HEK293 (cell line): Measurements from ENCODE around the gene NFAT5.

Experiments
- BCL11A ChIP-seq: fragments of 450-650 bp; formaldehyde crosslinking; IDR thresholded peaks from 2 replicates; pipeline ENCODE4 v1.5.1; 2016; ENCODE audit warnings: low read depth, missing biosample characterization, missing genetic modification characterization
- GLI4 ChIP-seq: fragments of 450-650 bp; formaldehyde crosslinking; IDR thresholded peaks from 2 replicates; pipeline ENCODE4 v1.5.1; 2016; ENCODE audit warnings: missing biosample characterization, missing genetic modification characterization
- KLF16 ChIP-seq: fragments of 450-650 bp; formaldehyde crosslinking; IDR thresholded peaks from 2 replicates; pipeline ENCODE4 v1.5.1; 2017; ENCODE audit warnings: missing biosample characterization, missing genetic modification characterization
- KLF8 ChIP-seq: fragments of 450-650 bp; formaldehyde crosslinking; IDR thresholded peaks from 2 replicates; pipeline ENCODE4 v1.5.1; 2016; ENCODE audit warnings: missing biosample characterization, missing genetic modification characterization
- MZF1 ChIP-seq: fragments of 450-650 bp; formaldehyde crosslinking; IDR thresholded peaks from 2 replicates; pipeline ENCODE4 v1.5.1; 2017; ENCODE audit warnings: missing biosample characterization, missing genetic modification characterization, borderline replicate concordance
- OSR2 ChIP-seq: fragments of 450-650 bp; formaldehyde crosslinking; IDR thresholded peaks from 2 replicates; pipeline ENCODE4 v1.5.1; 2016; ENCODE audit warnings: missing biosample characterization, missing genetic modification characterization
- ZBTB48 ChIP-seq: fragments of 450-650 bp; formaldehyde crosslinking; IDR thresholded peaks from 2 replicates; pipeline ENCODE4 v1.5.1; 2016; ENCODE audit warnings: missing biosample characterization, missing genetic modification characterization
- ZFP41 ChIP-seq: fragments of 450-650 bp; formaldehyde crosslinking; IDR thresholded peaks from 2 replicates; pipeline ENCODE4 v1.5.1; 2016; ENCODE audit warnings: missing biosample characterization, missing genetic modification characterization, borderline replicate concordance
- ZNF10 ChIP-seq: fragments of 450-650 bp; formaldehyde crosslinking; IDR thresholded peaks from 2 replicates; pipeline ENCODE4 v1.5.1; 2017; ENCODE audit warnings: missing biosample characterization, missing genetic modification characterization
- ZNF112 ChIP-seq: fragments of 450-650 bp; formaldehyde crosslinking; IDR thresholded peaks from 2 replicates; pipeline ENCODE4 v1.5.0; 2017; ENCODE audit warnings: missing biosample characterization, missing genetic modification characterization
- ZNF138 ChIP-seq: fragments of 450-650 bp; formaldehyde crosslinking; IDR thresholded peaks from 2 replicates; pipeline ENCODE4 v1.5.1; 2016; ENCODE audit warnings: missing biosample characterization, missing genetic modification characterization, borderline replicate concordance
- ZNF169 ChIP-seq: fragments of 450-650 bp; formaldehyde crosslinking; IDR thresholded peaks from 2 replicates; pipeline ENCODE4 v1.5.1; 2016; ENCODE audit warnings: missing biosample characterization, missing genetic modification characterization
- ZNF184 ChIP-seq: fragments of 450-650 bp; IDR thresholded peaks from 2 replicates; pipeline ENCODE4 v1.5.1; 2018; ENCODE audit warnings: missing biosample characterization, mild to moderate bottlenecking, missing genetic modification characterization
- ZNF19 ChIP-seq: fragments of 450-650 bp; formaldehyde crosslinking; IDR thresholded peaks from 2 replicates; pipeline ENCODE4; 2016; ENCODE audit warnings: missing biosample characterization, missing genetic modification characterization, low read depth
- ZNF214 ChIP-seq: fragments of 450-650 bp; formaldehyde crosslinking; IDR thresholded peaks from 2 replicates; pipeline ENCODE4 v1.5.1; 2017; ENCODE audit warnings: missing biosample characterization, mild to moderate bottlenecking, missing genetic modification characterization, borderline replicate concordance
- ZNF221 ChIP-seq: fragments of 450-650 bp; formaldehyde crosslinking; IDR thresholded peaks from 2 replicates; pipeline ENCODE4 v1.5.1; 2017; ENCODE audit warnings: missing biosample characterization, missing genetic modification characterization, borderline replicate concordance
- ZNF223 ChIP-seq: fragments of 450-650 bp; formaldehyde crosslinking; IDR thresholded peaks from 2 replicates; pipeline ENCODE4 v1.5.1; 2016; ENCODE audit warnings: missing biosample characterization, missing genetic modification characterization
- ZNF274 ChIP-seq, 2 experiments: fragments of 200-500 bp in 1 of 2; fragments of 450-650 bp in 1 of 2; sonication (Bioruptor generic) in 1 of 2; formaldehyde crosslinking in 1 of 2; IDR thresholded peaks; 2 replicates each; pipeline versions ENCODE4 v1.5.1 to v1.6.1; 2014 to 2016; ENCODE audit warnings: borderline replicate concordance in 1 of 2, inconsistent platforms in 1 of 2, low read length in 1 of 2, missing biosample characterization in 1 of 2, missing genetic modification characterization in 1 of 2
- ZNF354C ChIP-seq: fragments of 450-650 bp; formaldehyde crosslinking; IDR thresholded peaks from 2 replicates; pipeline ENCODE4 v1.5.1; 2016; ENCODE audit warnings: missing biosample characterization, missing genetic modification characterization, low read depth, borderline replicate concordance
- ZNF391 ChIP-seq: fragments of 450-650 bp; formaldehyde crosslinking; IDR thresholded peaks from 2 replicates; pipeline ENCODE4 v1.5.1; 2016; ENCODE audit warnings: low read depth, missing biosample characterization, missing genetic modification characterization, borderline replicate concordance
- ZNF394 ChIP-seq: fragments of 450-650 bp; formaldehyde crosslinking; IDR thresholded peaks from 2 replicates; pipeline ENCODE4 v1.5.1; 2016; ENCODE audit warnings: missing biosample characterization, missing genetic modification characterization, mild to moderate bottlenecking, moderate library complexity, borderline replicate concordance
- ZNF416 ChIP-seq: fragments of 450-650 bp; formaldehyde crosslinking; IDR thresholded peaks from 2 replicates; pipeline ENCODE4 v1.5.1; 2016; ENCODE audit warnings: missing biosample characterization, missing genetic modification characterization
- ZNF433 ChIP-seq: fragments of 450-650 bp; formaldehyde crosslinking; IDR thresholded peaks from 2 replicates; pipeline ENCODE4 v1.5.1; 2016; ENCODE audit warnings: missing biosample characterization, missing genetic modification characterization, low read depth
- ZNF501 ChIP-seq: fragments of 450-650 bp; formaldehyde crosslinking; IDR thresholded peaks from 2 replicates; pipeline ENCODE4 v1.5.1; 2016; ENCODE audit warnings: missing biosample characterization, missing genetic modification characterization
- ZNF530 ChIP-seq: fragments of 450-650 bp; formaldehyde crosslinking; IDR thresholded peaks from 2 replicates; pipeline ENCODE4 v1.5.1; 2016; ENCODE audit warnings: low read depth, missing biosample characterization, missing genetic modification characterization
- ZNF555 ChIP-seq: fragments of 450-650 bp; formaldehyde crosslinking; conservative IDR thresholded peaks from 2 replicates; pipeline ENCODE4 v1.5.1; 2017; ENCODE audit warnings: missing biosample characterization, mild to moderate bottlenecking, missing genetic modification characterization, inconsistent platforms
- ZNF560 ChIP-seq: fragments of 450-650 bp; formaldehyde crosslinking; IDR thresholded peaks from 2 replicates; pipeline ENCODE4 v1.5.1; 2017; ENCODE audit warnings: missing biosample characterization, missing genetic modification characterization, borderline replicate concordance
- ZNF623 ChIP-seq: fragments of 450-650 bp; formaldehyde crosslinking; IDR thresholded peaks from 2 replicates; pipeline ENCODE4 v1.5.1; 2016; ENCODE audit warnings: missing biosample characterization, missing genetic modification characterization
- ZNF76 ChIP-seq: fragments of 450-650 bp; formaldehyde crosslinking; IDR thresholded peaks from 2 replicates; pipeline ENCODE4; 2016; ENCODE audit warnings: low read depth, missing biosample characterization, missing genetic modification characterization, borderline replicate concordance
- ZNF792 ChIP-seq: fragments of 450-650 bp; formaldehyde crosslinking; IDR thresholded peaks from 2 replicates; pipeline ENCODE4 v1.5.1; 2016; ENCODE audit warnings: missing biosample characterization, missing genetic modification characterization
- ZNF830 ChIP-seq: fragments of 450-650 bp; IDR thresholded peaks from 2 replicates; pipeline ENCODE4 v1.5.0; 2018; ENCODE audit warnings: missing biosample characterization, missing genetic modification characterization, low read depth, mild to moderate bottlenecking, moderate library complexity
- ZNF837 ChIP-seq: fragments of 450-650 bp; formaldehyde crosslinking; IDR thresholded peaks from 2 replicates; pipeline ENCODE4 v1.5.1; 2016; ENCODE audit warnings: missing biosample characterization, missing genetic modification characterization
- ZSCAN23 ChIP-seq: fragments of 450-650 bp; formaldehyde crosslinking; IDR thresholded peaks from 2 replicates; pipeline ENCODE4 v1.5.1; 2016; ENCODE audit warnings: missing biosample characterization, missing genetic modification characterization
- TF ChIP-seq, protein P1 (sequence below): sonication (generic); formaldehyde crosslinking; IDR thresholded peaks from 2 replicates; pipeline ENCODE4 v1.8.1; 2022; ENCODE audit warnings: mild to moderate bottlenecking, moderate library complexity, missing genetic modification reagents
- TF ChIP-seq, protein P2 (sequence below): fragments of 450-650 bp; formaldehyde crosslinking; IDR thresholded peaks from 2 replicates; pipeline ENCODE4 v1.5.1; 2017; ENCODE audit warnings: missing biosample characterization, missing genetic modification characterization
- TF ChIP-seq, protein P3 (sequence below): fragments of 450-650 bp; IDR thresholded peaks from 2 replicates; pipeline ENCODE4 v1.5.1; 2018; ENCODE audit warnings: missing biosample characterization, mild to moderate bottlenecking, missing genetic modification characterization
- TF ChIP-seq, protein P4 (sequence below): IDR thresholded peaks from 2 replicates; pipeline ENCODE4 v1.6.1; 2011; ENCODE audit warnings: mild to moderate bottlenecking, low read depth, low read length, borderline replicate concordance

The NFAT5 gene

DNA sequence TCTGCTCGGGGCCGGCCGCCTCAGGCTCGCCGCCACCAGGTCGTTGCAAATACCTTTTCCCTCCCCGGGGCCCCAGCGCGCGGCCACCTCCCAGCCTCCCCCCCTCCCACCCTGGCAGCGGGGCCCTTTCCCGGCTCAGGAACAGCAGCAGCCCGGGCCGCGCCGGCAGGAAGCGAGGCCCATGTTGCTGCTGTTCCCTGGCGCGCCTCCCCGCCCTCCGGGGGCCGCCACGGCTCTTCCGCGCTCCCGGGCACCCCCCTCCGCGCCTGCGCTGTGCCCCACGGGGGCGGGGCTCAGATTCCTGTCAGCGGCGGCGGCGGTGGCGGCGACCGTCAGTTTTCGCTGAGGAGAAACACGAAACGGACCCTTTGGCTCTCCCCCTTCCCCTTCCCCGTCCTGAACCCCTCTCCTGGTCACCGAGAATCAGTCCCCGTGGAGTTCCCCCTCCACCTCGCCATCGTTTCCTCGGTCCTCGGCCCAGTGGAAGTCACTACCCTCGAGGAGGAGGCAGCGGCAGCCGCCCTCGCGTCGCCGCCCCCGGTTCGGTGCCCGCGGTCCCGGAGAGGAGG is at the start of gene NFAT5 (continued):
- peak; percentile 34; the same call in 1 of the 2 replicates for TF ChIP-seq ZNF10 (tag by site-specific recombination)
- no peak for TF ChIP-seq ZNF214 (tag by site-specific recombination)
- peak; percentile 20; the same call in 1 of the 2 replicates for TF ChIP-seq OSR2 (tag by site-specific recombination)
- TF ChIP-seq, protein P1, sequence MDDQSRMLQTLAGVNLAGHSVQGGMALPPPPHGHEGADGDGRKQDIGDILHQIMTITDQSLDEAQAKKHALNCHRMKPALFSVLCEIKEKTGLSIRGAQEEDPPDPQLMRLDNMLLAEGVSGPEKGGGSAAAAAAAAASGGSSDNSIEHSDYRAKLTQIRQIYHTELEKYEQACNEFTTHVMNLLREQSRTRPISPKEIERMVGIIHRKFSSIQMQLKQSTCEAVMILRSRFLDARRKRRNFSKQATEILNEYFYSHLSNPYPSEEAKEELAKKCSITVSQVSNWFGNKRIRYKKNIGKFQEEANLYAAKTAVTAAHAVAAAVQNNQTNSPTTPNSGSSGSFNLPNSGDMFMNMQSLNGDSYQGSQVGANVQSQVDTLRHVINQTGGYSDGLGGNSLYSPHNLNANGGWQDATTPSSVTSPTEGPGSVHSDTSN (CRISPR knock-in tag) = no peak
- TF ChIP-seq ZNF394 (tag by site-specific recombination) = no peak
- TF ChIP-seq ZNF792 (tag by site-specific recombination) = no peak
- TF ChIP-seq ZNF76 (tag by site-specific recombination) = no peak
- TF ChIP-seq ZNF623 (tag by site-specific recombination) = no peak
- peak; percentile 36; the same call in 1 of the 2 replicates for TF ChIP-seq ZNF501 (tag by site-specific recombination)
- no peak for TF ChIP-seq BCL11A (tag by site-specific recombination)
- peak; percentile 83 for TF ChIP-seq KLF16 (tag by site-specific recombination)
- TF ChIP-seq ZNF112 (tag by site-specific recombination) = no peak
- no peak for TF ChIP-seq ZNF391 (tag by site-specific recombination)
- no peak for TF ChIP-seq ZNF223
- no peak for TF ChIP-seq ZNF416 (tag by site-specific recombination)
- no peak for TF ChIP-seq ZNF433 (tag by site-specific recombination)
- no peak for TF ChIP-seq ZSCAN23 (tag by site-specific recombination)
- no peak for TF ChIP-seq ZNF169 (tag by site-specific recombination)
- no peak for TF ChIP-seq ZNF530
- no peak; the same call in 1 of the 2 replicates for TF ChIP-seq KLF8 (tag by site-specific recombination)
- no peak for TF ChIP-seq ZNF555 (tag by site-specific recombination)
- TF ChIP-seq ZNF560 (tag by site-specific recombination) = peak; percentile 71; the same call in 1 of the 2 replicates
- no peak for TF ChIP-seq ZNF274 (IDR thresholded peaks at IDR 0.05; ENCODE audit: low read length)
- TF ChIP-seq ZNF274 (tag by site-specific recombination; IDR thresholded peaks at IDR 0.05; ENCODE audit: borderline replicate concordance) = no peak
- TF ChIP-seq, protein P2, sequence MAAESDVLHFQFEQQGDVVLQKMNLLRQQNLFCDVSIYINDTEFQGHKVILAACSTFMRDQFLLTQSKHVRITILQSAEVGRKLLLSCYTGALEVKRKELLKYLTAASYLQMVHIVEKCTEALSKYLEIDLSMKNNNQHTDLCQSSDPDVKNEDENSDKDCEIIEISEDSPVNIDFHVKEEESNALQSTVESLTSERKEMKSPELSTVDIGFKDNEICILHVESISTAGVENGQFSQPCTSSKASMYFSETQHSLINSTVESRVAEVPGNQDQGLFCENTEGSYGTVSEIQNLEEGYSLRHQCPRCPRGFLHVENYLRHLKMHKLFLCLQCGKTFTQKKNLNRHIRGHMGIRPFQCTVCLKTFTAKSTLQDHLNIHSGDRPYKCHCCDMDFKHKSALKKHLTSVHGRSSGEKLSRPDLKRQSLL = no peak; the same call in 1 of the 2 replicates
- no peak for TF ChIP-seq ZNF221
- TF ChIP-seq ZNF830 (tag by site-specific recombination) = no peak
- TF ChIP-seq GLI4 (tag by site-specific recombination) = no peak
- no peak for TF ChIP-seq ZNF138 (tag by site-specific recombination)
- TF ChIP-seq, protein P3, sequence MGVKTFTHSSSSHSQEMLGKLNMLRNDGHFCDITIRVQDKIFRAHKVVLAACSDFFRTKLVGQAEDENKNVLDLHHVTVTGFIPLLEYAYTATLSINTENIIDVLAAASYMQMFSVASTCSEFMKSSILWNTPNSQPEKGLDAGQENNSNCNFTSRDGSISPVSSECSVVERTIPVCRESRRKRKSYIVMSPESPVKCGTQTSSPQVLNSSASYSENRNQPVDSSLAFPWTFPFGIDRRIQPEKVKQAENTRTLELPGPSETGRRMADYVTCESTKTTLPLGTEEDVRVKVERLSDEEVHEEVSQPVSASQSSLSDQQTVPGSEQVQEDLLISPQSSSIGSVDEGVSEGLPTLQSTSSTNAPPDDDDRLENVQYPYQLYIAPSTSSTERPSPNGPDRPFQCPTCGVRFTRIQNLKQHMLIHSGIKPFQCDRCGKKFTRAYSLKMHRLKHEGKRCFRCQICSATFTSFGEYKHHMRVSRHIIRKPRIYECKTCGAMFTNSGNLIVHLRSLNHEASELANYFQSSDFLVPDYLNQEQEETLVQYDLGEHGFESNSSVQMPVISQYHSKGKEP (tag by site-specific recombination) = peak; percentile 76
- TF ChIP-seq, protein P4, sequence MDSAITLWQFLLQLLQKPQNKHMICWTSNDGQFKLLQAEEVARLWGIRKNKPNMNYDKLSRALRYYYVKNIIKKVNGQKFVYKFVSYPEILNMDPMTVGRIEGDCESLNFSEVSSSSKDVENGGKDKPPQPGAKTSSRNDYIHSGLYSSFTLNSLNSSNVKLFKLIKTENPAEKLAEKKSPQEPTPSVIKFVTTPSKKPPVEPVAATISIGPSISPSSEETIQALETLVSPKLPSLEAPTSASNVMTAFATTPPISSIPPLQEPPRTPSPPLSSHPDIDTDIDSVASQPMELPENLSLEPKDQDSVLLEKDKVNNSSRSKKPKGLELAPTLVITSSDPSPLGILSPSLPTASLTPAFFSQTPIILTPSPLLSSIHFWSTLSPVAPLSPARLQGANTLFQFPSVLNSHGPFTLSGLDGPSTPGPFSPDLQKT = no peak
- TF ChIP-seq MZF1 (tag by site-specific recombination) = no peak; the same call in 1 of the 2 replicates
- no peak for TF ChIP-seq ZNF354C (tag by site-specific recombination)
- TF ChIP-seq ZNF837 (tag by site-specific recombination) = no peak
- TF ChIP-seq ZNF19 (tag by site-specific recombination) = no peak
- TF ChIP-seq ZBTB48 = no peak; the same call in 1 of the 2 replicates
- TF ChIP-seq ZNF184 = no peak
- no peak for TF ChIP-seq ZFP41
